HepG2 (cell line): ENCODE results near the gene NARF. TPM values are rescaled to one million over a fixed set of nuclear protein-coding genes. Genes with fewer than 3 reads are reported as not detected.

Experiments used
- ATF7 ChIP-seq, 2 experiments: fragments of 450-650 bp in 1 of 2; sonication (generic) in 1 of 2; formaldehyde crosslinking in 1 of 2; IDR thresholded peaks; 2 replicates each; pipeline versions ENCODE4 v1.4.0 to v1.6.1; 2016 to 2020; ENCODE audit warnings: antibody characterized with exemption in 1 of 2, mild to moderate bottlenecking in 1 of 2, missing genetic modification reagents in 1 of 2
- CC2D1A ChIP-seq: sonication (generic); formaldehyde crosslinking; IDR thresholded peaks from 2 replicates; pipeline ENCODE4 v1.8.1; 2023; ENCODE audit warnings: mild to moderate bottlenecking, missing genetic modification reagents
- FOXA3 ChIP-seq: IDR thresholded peaks from 2 replicates; pipeline ENCODE4 v1.6.1; 2016; ENCODE audit warnings: missing genetic modification reagents, missing compliant biosample characterization
- FOXJ3 ChIP-seq: sonication (generic); formaldehyde crosslinking; IDR thresholded peaks from 2 replicates; pipeline ENCODE4 v1.4.0; 2020; ENCODE audit warnings: missing genetic modification reagents, mild to moderate bottlenecking, borderline replicate concordance
- IRF2 ChIP-seq: IDR thresholded peaks from 2 replicates; pipeline ENCODE4 v1.6.1; 2018; ENCODE audit warnings: missing genetic modification reagents, missing compliant biosample characterization
- MAF1 ChIP-seq: sonication (generic); formaldehyde crosslinking; IDR thresholded peaks from 2 replicates; pipeline ENCODE4 v1.5.0; 2020; ENCODE audit warnings: missing genetic modification reagents, borderline replicate concordance
- SUZ12 ChIP-seq: fragments of 150-350 bp; IDR thresholded peaks from 2 replicates; pipeline ENCODE4 v1.6.1; 2014; ENCODE audit warnings: low read depth, low read length
- SYNCRIP ChIP-seq: fragments of 200-400 bp; formaldehyde crosslinking; IDR thresholded peaks from 2 replicates; pipeline ENCODE4 v1.6.1; 2018; ENCODE audit warnings: mild to moderate bottlenecking, low read depth, low read length; ENCODE audit not compliant: insufficient read depth
- ZNF230 ChIP-seq: sonication (generic); formaldehyde crosslinking; IDR thresholded peaks from 2 replicates; pipeline ENCODE4 v1.4.0; 2020; ENCODE audit warnings: mild to moderate bottlenecking, missing genetic modification reagents
- ZNF256 ChIP-seq: sonication (generic); formaldehyde crosslinking; conservative IDR thresholded peaks from 2 replicates; pipeline ENCODE4 v1.4.0; 2020; ENCODE audit warnings: missing genetic modification reagents
- ZNF367 ChIP-seq: sonication (generic); formaldehyde crosslinking; IDR thresholded peaks from 2 replicates; pipeline ENCODE4 v1.4.0; 2020; ENCODE audit warnings: missing genetic modification reagents, borderline replicate concordance
- ZNF550 ChIP-seq: sonication (generic); formaldehyde crosslinking; IDR thresholded peaks from 2 replicates; pipeline ENCODE4 v1.4.0; 2020; ENCODE audit warnings: mild to moderate bottlenecking, missing genetic modification reagents, borderline replicate concordance
- ZNF768 ChIP-seq: sonication (generic); formaldehyde crosslinking; IDR thresholded peaks from 2 replicates; pipeline ENCODE4 v1.4.0; 2020; ENCODE audit warnings: missing genetic modification reagents
- ZSCAN29 ChIP-seq: sonication (generic); formaldehyde crosslinking; conservative IDR thresholded peaks from 2 replicates; pipeline ENCODE4 v1.4.0; 2020; ENCODE audit warnings: mild to moderate bottlenecking, missing genetic modification reagents
- polyA plus RNA-seq, 8 experiments: library from polyadenylated mRNA; depleted of rRNA in 3 of 8; stranded (reverse) in 7 of 8; unstranded in 1 of 8; fragments of >200 nt; fragmentation: Illumina TruSeq in 4 of 8; extraction: Trizol in 4 of 8; gene quantifications; 2 replicates each; pipeline versions ENCODE4 v1.2.1 to v1.2.3, GENCODE V29; 2011 to 2016; ENCODE audit warnings: low read depth in 4 of 8, missing spikeins in 1 of 8, mixed read lengths in 1 of 8; ENCODE audit not compliant: insufficient read depth in 1 of 8
- total RNA-seq, 5 experiments: library from RNA; depleted of rRNA; stranded (reverse); fragments of >200 nt; fragmentation: Illumina TruSeq; extraction: Trizol; gene quantifications; 2 replicates each; pipeline ENCODE4 v1.2.3, GENCODE V29; 2016; ENCODE audit warnings: low read depth in 1 of 5
- TF ChIP-seq, protein P1 (sequence below): sonication (generic); formaldehyde crosslinking; IDR thresholded peaks from 2 replicates; pipeline ENCODE4 v1.9.0; 2021; ENCODE audit warnings: missing genetic modification reagents, borderline replicate concordance
- TF ChIP-seq, protein P2 (sequence below): sonication (generic); formaldehyde crosslinking; IDR thresholded peaks from 2 replicates; pipeline ENCODE4 v1.4.0; 2020; ENCODE audit warnings: missing genetic modification reagents, borderline replicate concordance
- TF ChIP-seq, protein P3 (sequence below): sonication (generic); formaldehyde crosslinking; IDR thresholded peaks from 2 replicates; pipeline ENCODE4 v1.8.1; 2023; ENCODE audit warnings: mild to moderate bottlenecking, missing genetic modification reagents
- TF ChIP-seq, protein P4 (sequence below): sonication (generic); formaldehyde crosslinking; IDR thresholded peaks from 2 replicates; pipeline ENCODE4 v1.5.1; 2020; ENCODE audit warnings: missing genetic modification reagents, mild to moderate bottlenecking, borderline replicate concordance
- TF ChIP-seq, protein P5 (sequence below): sonication (generic); formaldehyde crosslinking; IDR thresholded peaks from 2 replicates; pipeline ENCODE4 v1.5.1; 2020; ENCODE audit warnings: missing genetic modification reagents, mild to moderate bottlenecking, borderline replicate concordance
- TF ChIP-seq, protein P6 (sequence below): sonication (generic); formaldehyde crosslinking; IDR thresholded peaks from 2 replicates; pipeline ENCODE4 v1.4.0; 2020; ENCODE audit warnings: missing genetic modification reagents, borderline replicate concordance

Gene NARF
- total and polyA plus RNA-seq, 2 of the 13 experiments (the other 11 are each of a cell fraction or from before 2014, with no cell fraction given), result 61.1 to 144 TPM

DNA sequence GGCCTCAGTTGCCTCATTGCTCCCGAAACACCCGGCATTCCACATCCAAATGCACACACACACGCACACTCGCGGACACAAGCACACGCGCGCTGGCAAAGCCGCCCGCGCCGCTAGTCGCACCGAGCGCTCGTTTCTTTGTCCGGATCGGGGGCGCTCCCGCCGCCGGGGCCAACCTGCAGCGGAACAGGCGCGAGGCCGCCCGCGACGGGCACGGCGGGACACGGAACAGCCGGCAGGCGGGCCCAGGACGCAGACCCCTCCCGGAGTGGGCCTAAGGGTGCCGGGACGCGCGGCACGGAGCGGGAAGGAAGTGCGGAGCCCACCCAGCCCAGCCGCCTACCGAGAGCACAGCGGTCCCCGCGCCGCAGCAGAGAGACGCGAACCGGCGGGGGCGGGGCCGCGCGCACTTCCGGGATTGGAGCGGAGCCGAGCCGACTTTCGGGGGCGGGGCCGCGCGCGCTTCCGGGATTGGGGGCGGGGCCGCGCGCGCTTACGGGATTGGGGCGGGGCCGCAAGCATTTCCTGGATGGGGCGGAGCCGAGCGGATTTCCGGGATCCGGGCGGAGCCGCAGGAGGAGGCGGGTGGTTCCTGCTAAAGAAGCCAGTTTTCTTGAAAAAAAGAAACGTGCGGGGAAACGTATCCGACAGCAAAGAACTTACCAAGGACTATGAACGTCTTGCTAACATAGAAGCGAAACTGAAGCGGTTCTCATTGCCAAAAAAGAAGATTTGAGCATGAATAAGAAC, 8.0 kb upstream of the NARF start, which contains the start of gene CYBC1 (continued):
- TF ChIP-seq, protein P1, sequence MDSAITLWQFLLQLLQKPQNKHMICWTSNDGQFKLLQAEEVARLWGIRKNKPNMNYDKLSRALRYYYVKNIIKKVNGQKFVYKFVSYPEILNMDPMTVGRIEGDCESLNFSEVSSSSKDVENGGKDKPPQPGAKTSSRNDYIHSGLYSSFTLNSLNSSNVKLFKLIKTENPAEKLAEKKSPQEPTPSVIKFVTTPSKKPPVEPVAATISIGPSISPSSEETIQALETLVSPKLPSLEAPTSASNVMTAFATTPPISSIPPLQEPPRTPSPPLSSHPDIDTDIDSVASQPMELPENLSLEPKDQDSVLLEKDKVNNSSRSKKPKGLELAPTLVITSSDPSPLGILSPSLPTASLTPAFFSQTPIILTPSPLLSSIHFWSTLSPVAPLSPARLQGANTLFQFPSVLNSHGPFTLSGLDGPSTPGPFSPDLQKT (CRISPR knock-in tag), result peak; percentile 86; the same call in 1 of the 2 replicates
- TF ChIP-seq FOXA3 (CRISPR knock-in tag) (0 out of 2 replicates have a peak, but pooled peaks have one; percentile 42), ZNF230 (CRISPR knock-in tag) (0 out of 2 replicates have a peak, but pooled peaks have one; percentile 27), FOXJ3 (no peak), ATF7 (IDR thresholded peaks at IDR 0.05) (no peak), ATF7 (CRISPR knock-in tag; IDR thresholded peaks at IDR 0.05) (no peak), SYNCRIP (no peak), ZNF367 (no peak), IRF2 (CRISPR knock-in tag) (no peak; the same call in 1 of the 2 replicates), ZNF550 (CRISPR knock-in tag) (peak; percentile 98), ZSCAN29 (CRISPR knock-in tag) (no peak), SUZ12 (no peak), ZNF768 (peak; percentile 83; the same call in 1 of the 2 replicates), CC2D1A (no peak), MAF1 (CRISPR knock-in tag) (no peak; the same call in 1 of the 2 replicates), ZNF256 (no peak)
- TF ChIP-seq, protein P2, sequence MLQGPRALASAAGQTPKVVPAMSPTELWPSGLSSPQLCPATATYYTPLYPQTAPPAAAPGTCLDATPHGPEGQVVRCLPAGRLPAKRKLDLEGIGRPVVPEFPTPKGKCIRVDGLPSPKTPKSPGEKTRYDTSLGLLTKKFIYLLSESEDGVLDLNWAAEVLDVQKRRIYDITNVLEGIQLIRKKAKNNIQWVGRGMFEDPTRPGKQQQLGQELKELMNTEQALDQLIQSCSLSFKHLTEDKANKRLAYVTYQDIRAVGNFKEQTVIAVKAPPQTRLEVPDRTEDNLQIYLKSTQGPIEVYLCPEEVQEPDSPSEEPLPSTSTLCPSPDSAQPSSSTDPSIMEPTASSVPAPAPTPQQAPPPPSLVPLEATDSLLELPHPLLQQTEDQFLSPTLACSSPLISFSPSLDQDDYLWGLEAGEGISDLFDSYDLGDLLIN (CRISPR knock-in tag), result peak; percentile 62; the same call in 1 of the 2 replicates
- TF ChIP-seq, protein P3, sequence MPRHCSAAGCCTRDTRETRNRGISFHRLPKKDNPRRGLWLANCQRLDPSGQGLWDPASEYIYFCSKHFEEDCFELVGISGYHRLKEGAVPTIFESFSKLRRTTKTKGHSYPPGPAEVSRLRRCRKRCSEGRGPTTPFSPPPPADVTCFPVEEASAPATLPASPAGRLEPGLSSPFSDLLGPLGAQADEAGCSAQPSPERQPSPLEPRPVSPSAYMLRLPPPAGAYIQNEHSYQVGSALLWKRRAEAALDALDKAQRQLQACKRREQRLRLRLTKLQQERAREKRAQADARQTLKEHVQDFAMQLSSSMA (CRISPR knock-in tag), result no peak
- TF ChIP-seq, protein P4, sequence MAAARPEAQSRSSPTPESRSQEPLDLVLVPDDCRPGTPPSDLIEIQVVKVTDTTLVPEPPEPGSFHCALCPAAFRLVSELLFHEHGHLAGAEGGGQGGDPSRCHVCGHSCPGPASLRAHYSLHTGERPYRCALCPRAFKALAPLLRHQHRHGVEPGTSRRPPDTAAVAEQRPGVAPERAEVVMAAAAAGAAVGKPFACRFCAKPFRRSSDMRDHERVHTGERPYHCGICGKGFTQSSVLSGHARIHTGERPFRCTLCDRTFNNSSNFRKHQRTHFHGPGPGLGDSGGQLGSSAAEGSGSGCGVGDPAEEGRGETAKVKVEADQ (CRISPR knock-in tag), result peak; percentile 57; the same call in 1 of the 2 replicates
- TF ChIP-seq, protein P5, sequence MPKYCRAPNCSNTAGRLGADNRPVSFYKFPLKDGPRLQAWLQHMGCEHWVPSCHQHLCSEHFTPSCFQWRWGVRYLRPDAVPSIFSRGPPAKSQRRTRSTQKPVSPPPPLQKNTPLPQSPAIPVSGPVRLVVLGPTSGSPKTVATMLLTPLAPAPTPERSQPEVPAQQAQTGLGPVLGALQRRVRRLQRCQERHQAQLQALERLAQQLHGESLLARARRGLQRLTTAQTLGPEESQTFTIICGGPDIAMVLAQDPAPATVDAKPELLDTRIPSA (CRISPR knock-in tag), result no peak
- TF ChIP-seq, protein P6, sequence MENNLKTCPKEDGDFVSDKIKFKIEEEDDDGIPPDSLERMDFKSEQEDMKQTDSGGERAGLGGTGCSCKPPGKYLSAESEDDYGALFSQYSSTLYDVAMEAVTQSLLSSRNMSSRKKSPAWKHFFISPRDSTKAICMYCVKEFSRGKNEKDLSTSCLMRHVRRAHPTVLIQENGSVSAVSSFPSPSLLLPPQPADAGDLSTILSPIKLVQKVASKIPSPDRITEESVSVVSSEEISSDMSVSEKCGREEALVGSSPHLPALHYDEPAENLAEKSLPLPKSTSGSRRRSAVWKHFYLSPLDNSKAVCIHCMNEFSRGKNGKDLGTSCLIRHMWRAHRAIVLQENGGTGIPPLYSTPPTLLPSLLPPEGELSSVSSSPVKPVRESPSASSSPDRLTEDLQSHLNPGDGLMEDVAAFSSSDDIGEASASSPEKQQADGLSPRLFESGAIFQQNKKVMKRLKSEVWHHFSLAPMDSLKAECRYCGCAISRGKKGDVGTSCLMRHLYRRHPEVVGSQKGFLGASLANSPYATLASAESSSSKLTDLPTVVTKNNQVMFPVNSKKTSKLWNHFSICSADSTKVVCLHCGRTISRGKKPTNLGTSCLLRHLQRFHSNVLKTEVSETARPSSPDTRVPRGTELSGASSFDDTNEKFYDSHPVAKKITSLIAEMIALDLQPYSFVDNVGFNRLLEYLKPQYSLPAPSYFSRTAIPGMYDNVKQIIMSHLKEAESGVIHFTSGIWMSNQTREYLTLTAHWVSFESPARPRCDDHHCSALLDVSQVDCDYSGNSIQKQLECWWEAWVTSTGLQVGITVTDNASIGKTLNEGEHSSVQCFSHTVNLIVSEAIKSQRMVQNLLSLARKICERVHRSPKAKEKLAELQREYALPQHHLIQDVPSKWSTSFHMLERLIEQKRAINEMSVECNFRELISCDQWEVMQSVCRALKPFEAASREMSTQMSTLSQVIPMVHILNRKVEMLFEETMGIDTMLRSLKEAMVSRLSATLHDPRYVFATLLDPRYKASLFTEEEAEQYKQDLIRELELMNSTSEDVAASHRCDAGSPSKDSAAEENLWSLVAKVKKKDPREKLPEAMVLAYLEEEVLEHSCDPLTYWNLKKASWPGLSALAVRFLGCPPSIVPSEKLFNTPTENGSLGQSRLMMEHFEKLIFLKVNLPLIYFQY (CRISPR knock-in tag), result no peak; the same call in none of the 2 replicates
